ENCODE measurements around the gene PRDM11.

DNA sequence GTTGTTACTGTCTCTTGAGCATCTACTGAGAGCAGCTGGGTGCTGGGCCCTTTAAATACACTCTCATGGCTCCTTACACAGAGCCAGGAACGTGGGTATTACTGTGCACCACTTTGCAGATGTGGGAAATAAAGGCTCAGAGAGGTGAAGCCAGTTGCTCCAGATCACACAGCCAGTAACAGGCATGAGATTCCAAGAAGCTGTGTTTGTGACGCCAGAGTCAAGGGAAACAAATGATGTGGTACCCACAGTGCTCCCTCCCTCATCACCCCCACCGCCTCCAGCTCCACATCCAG, 1.4 kb upstream of the PRDM11 start:
- TF ChIP-seq, protein P1, sequence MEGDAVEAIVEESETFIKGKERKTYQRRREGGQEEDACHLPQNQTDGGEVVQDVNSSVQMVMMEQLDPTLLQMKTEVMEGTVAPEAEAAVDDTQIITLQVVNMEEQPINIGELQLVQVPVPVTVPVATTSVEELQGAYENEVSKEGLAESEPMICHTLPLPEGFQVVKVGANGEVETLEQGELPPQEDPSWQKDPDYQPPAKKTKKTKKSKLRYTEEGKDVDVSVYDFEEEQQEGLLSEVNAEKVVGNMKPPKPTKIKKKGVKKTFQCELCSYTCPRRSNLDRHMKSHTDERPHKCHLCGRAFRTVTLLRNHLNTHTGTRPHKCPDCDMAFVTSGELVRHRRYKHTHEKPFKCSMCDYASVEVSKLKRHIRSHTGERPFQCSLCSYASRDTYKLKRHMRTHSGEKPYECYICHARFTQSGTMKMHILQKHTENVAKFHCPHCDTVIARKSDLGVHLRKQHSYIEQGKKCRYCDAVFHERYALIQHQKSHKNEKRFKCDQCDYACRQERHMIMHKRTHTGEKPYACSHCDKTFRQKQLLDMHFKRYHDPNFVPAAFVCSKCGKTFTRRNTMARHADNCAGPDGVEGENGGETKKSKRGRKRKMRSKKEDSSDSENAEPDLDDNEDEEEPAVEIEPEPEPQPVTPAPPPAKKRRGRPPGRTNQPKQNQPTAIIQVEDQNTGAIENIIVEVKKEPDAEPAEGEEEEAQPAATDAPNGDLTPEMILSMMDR (IDR thresholded peaks at IDR 0.05), result no peak
- TF ChIP-seq POLR2AphosphoS5 (IDR thresholded peaks at IDR 0.05; ENCODE audit: low read depth, low read length) (no peak), SIN3A (IDR thresholded peaks at IDR 0.05; ENCODE audit: borderline replicate concordance, insufficient read depth, low read depth, low read length) (no peak), TCF7L2 (IDR thresholded peaks at IDR 0.05; ENCODE audit: low read depth, low read length) (no peak)
- TF ChIP-seq, protein P2, sequence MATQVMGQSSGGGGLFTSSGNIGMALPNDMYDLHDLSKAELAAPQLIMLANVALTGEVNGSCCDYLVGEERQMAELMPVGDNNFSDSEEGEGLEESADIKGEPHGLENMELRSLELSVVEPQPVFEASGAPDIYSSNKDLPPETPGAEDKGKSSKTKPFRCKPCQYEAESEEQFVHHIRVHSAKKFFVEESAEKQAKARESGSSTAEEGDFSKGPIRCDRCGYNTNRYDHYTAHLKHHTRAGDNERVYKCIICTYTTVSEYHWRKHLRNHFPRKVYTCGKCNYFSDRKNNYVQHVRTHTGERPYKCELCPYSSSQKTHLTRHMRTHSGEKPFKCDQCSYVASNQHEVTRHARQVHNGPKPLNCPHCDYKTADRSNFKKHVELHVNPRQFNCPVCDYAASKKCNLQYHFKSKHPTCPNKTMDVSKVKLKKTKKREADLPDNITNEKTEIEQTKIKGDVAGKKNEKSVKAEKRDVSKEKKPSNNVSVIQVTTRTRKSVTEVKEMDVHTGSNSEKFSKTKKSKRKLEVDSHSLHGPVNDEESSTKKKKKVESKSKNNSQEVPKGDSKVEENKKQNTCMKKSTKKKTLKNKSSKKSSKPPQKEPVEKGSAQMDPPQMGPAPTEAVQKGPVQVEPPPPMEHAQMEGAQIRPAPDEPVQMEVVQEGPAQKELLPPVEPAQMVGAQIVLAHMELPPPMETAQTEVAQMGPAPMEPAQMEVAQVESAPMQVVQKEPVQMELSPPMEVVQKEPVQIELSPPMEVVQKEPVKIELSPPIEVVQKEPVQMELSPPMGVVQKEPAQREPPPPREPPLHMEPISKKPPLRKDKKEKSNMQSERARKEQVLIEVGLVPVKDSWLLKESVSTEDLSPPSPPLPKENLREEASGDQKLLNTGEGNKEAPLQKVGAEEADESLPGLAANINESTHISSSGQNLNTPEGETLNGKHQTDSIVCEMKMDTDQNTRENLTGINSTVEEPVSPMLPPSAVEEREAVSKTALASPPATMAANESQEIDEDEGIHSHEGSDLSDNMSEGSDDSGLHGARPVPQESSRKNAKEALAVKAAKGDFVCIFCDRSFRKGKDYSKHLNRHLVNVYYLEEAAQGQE (IDR thresholded peaks at IDR 0.05; ENCODE audit: insufficient read depth in 1 of 2, low read depth in 2 of 2, low read length in 1 of 2), result no peak
